HepG2 (cell line): ENCODE data around the gene C22orf39. TPM values are rescaled to one million over a fixed set of nuclear protein-coding genes. Genes with fewer than 3 reads are reported as not detected.

ENCODE experiments used
- ATRX ChIP-seq: sonication (generic); formaldehyde crosslinking; IDR thresholded peaks from 2 replicates; pipeline ENCODE4 v1.4.0; 2020; ENCODE audit warnings: missing genetic modification reagents, borderline replicate concordance
- NR2F1 ChIP-seq, 2 experiments: fragments of 450-650 bp in 1 of 2; formaldehyde crosslinking in 1 of 2; IDR thresholded peaks; 2 replicates each; pipeline versions ENCODE4 v1.5.0 to v1.6.1; 2016 to 2020; ENCODE audit warnings: mild to moderate bottlenecking in 1 of 2, missing compliant biosample characterization in 1 of 2, missing genetic modification reagents in 1 of 2, moderate library complexity in 1 of 2
- PHF5A ChIP-seq: IDR thresholded peaks from one replicate; pipeline ENCODE4 v1.6.1; 2018; ENCODE audit warnings: low read depth, missing genetic modification reagents; ENCODE audit not compliant: unreplicated experiment
- RAD51 ChIP-seq: fragments of 450-650 bp; IDR thresholded peaks from 2 replicates; pipeline ENCODE4 v1.6.1; 2016; ENCODE audit warnings: borderline replicate concordance
- RBAK ChIP-seq: sonication (generic); formaldehyde crosslinking; IDR thresholded peaks from 2 replicates; pipeline ENCODE4 v1.5.1; 2020; ENCODE audit warnings: mild to moderate bottlenecking, missing genetic modification reagents
- TSC22D2 ChIP-seq: sonication (generic); formaldehyde crosslinking; IDR thresholded peaks from 2 replicates; pipeline ENCODE4 v1.5.1; 2020; ENCODE audit warnings: missing genetic modification reagents, mild to moderate bottlenecking, borderline replicate concordance
- ZMYM2 ChIP-seq: sonication (generic); formaldehyde crosslinking; IDR thresholded peaks from 2 replicates; pipeline ENCODE4 v1.8.0; 2022; ENCODE audit warnings: mild to moderate bottlenecking, missing genetic modification reagents
- ZNF230 ChIP-seq: sonication (generic); formaldehyde crosslinking; IDR thresholded peaks from 2 replicates; pipeline ENCODE4 v1.4.0; 2020; ENCODE audit warnings: mild to moderate bottlenecking, missing genetic modification reagents
- ZNF253 ChIP-seq: sonication (generic); formaldehyde crosslinking; IDR thresholded peaks from 2 replicates; pipeline ENCODE4 v1.8.0; 2022; ENCODE audit warnings: mild to moderate bottlenecking, missing genetic modification reagents, borderline replicate concordance
- ZNF543 ChIP-seq: sonication (generic); formaldehyde crosslinking; IDR thresholded peaks from 2 replicates; pipeline ENCODE4 v1.4.0; 2020; ENCODE audit warnings: mild to moderate bottlenecking, missing genetic modification reagents
- ZNF558 ChIP-seq: sonication (generic); formaldehyde crosslinking; IDR thresholded peaks from 2 replicates; pipeline ENCODE4 v1.9.0; 2022; ENCODE audit warnings: mild to moderate bottlenecking, missing genetic modification reagents, borderline replicate concordance
- ZNF790 ChIP-seq: sonication (generic); formaldehyde crosslinking; IDR thresholded peaks from 2 replicates; pipeline ENCODE4 v1.8.0; 2022; ENCODE audit warnings: missing genetic modification reagents, mild to moderate bottlenecking, borderline replicate concordance
- polyA plus RNA-seq, 8 experiments: library from polyadenylated mRNA; depleted of rRNA in 3 of 8; stranded (reverse) in 7 of 8; unstranded in 1 of 8; fragments of >200 nt; fragmentation: Illumina TruSeq in 4 of 8; extraction: Trizol in 4 of 8; gene quantifications; 2 replicates each; pipeline versions ENCODE4 v1.2.1 to v1.2.3, GENCODE V29; 2011 to 2016; ENCODE audit warnings: low read depth in 4 of 8, missing spikeins in 1 of 8, mixed read lengths in 1 of 8; ENCODE audit not compliant: insufficient read depth in 1 of 8
- total RNA-seq, 5 experiments: library from RNA; depleted of rRNA; stranded (reverse); fragments of >200 nt; fragmentation: Illumina TruSeq; extraction: Trizol; gene quantifications; 2 replicates each; pipeline ENCODE4 v1.2.3, GENCODE V29; 2016; ENCODE audit warnings: low read depth in 1 of 5
- TF ChIP-seq, protein P1 (sequence below): sonication (generic); formaldehyde crosslinking; IDR thresholded peaks from 2 replicates; pipeline ENCODE4 v1.4.0; 2020; ENCODE audit warnings: mild to moderate bottlenecking, missing genetic modification reagents
- TF ChIP-seq, protein P2 (sequence below): sonication (generic); formaldehyde crosslinking; IDR thresholded peaks from 2 replicates; pipeline ENCODE4 v1.5.0; 2020; ENCODE audit warnings: mild to moderate bottlenecking, missing genetic modification reagents
- TF ChIP-seq, protein P3 (sequence below): IDR thresholded peaks from 2 replicates; pipeline ENCODE4 v1.6.1; 2016; ENCODE audit warnings: missing biosample characterization, missing genetic modification reagents, low read depth
- TF ChIP-seq, protein P4 (sequence below): sonication (generic); formaldehyde crosslinking; IDR thresholded peaks from 2 replicates; pipeline ENCODE4 v1.4.0; 2020; ENCODE audit warnings: missing genetic modification reagents
- TF ChIP-seq, protein P5 (sequence below): sonication (generic); formaldehyde crosslinking; IDR thresholded peaks from 2 replicates; pipeline ENCODE4 v1.4.0; 2020; ENCODE audit warnings: mild to moderate bottlenecking, missing genetic modification reagents

Gene C22orf39
- total and polyA plus RNA-seq, 2 of the 13 experiments (the other 11 are each of a cell fraction or from before 2014, with no cell fraction given): 23.4 to 26.4 TPM

DNA sequence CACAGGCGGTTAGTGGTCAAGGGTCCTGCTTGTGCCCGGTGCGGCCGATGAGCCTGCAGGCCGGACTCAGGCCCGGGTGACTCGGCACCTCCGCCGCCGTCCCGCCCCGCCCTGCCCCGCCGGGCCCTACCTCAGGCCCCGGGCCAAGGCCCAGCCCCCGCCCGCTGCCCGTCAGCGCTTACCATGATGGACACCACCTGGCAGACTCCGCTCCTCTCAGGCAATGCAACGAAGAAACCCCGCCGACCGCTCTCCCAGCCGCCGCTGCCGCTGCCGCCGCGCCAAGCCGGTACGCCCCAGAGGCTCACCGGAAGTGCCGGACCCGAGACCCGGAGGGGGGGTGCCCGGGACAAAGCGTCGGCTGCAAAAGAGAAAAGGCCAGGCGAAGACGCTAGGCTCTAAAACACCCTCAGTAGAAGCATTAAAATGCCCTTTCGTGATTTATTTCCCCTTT is 31.4 kb upstream of the C22orf39 start, which contains the start of gene UFD1 (continued):
- TF ChIP-seq ZMYM2 (CRISPR knock-in tag) (no peak), ZNF253 (CRISPR knock-in tag) (no peak), ZNF543 (CRISPR knock-in tag) (no peak), PHF5A (CRISPR knock-in tag) (no peak), TSC22D2 (CRISPR knock-in tag) (no peak), RAD51 (no peak), ATRX (no peak), ZNF558 (CRISPR knock-in tag) (no peak), NR2F1 (CRISPR knock-in tag; IDR thresholded peaks at IDR 0.05) (no peak), RBAK (no peak), ZNF790 (CRISPR knock-in tag) (no peak), ZNF230 (CRISPR knock-in tag) (no peak)
- TF ChIP-seq, protein P1, sequence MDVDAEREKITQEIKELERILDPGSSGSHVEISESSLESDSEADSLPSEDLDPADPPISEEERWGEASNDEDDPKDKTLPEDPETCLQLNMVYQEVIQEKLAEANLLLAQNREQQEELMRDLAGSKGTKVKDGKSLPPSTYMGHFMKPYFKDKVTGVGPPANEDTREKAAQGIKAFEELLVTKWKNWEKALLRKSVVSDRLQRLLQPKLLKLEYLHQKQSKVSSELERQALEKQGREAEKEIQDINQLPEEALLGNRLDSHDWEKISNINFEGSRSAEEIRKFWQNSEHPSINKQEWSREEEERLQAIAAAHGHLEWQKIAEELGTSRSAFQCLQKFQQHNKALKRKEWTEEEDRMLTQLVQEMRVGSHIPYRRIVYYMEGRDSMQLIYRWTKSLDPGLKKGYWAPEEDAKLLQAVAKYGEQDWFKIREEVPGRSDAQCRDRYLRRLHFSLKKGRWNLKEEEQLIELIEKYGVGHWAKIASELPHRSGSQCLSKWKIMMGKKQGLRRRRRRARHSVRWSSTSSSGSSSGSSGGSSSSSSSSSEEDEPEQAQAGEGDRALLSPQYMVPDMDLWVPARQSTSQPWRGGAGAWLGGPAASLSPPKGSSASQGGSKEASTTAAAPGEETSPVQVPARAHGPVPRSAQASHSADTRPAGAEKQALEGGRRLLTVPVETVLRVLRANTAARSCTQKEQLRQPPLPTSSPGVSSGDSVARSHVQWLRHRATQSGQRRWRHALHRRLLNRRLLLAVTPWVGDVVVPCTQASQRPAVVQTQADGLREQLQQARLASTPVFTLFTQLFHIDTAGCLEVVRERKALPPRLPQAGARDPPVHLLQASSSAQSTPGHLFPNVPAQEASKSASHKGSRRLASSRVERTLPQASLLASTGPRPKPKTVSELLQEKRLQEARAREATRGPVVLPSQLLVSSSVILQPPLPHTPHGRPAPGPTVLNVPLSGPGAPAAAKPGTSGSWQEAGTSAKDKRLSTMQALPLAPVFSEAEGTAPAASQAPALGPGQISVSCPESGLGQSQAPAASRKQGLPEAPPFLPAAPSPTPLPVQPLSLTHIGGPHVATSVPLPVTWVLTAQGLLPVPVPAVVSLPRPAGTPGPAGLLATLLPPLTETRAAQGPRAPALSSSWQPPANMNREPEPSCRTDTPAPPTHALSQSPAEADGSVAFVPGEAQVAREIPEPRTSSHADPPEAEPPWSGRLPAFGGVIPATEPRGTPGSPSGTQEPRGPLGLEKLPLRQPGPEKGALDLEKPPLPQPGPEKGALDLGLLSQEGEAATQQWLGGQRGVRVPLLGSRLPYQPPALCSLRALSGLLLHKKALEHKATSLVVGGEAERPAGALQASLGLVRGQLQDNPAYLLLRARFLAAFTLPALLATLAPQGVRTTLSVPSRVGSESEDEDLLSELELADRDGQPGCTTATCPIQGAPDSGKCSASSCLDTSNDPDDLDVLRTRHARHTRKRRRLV (CRISPR knock-in tag): no peak
- TF ChIP-seq, protein P2, sequence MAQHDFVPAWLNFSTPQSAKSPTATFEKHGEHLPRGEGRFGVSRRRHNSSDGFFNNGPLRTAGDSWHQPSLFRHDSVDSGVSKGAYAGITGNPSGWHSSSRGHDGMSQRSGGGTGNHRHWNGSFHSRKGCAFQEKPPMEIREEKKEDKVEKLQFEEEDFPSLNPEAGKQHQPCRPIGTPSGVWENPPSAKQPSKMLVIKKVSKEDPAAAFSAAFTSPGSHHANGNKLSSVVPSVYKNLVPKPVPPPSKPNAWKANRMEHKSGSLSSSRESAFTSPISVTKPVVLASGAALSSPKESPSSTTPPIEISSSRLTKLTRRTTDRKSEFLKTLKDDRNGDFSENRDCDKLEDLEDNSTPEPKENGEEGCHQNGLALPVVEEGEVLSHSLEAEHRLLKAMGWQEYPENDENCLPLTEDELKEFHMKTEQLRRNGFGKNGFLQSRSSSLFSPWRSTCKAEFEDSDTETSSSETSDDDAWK (CRISPR knock-in tag): no peak
- TF ChIP-seq, protein P3, sequence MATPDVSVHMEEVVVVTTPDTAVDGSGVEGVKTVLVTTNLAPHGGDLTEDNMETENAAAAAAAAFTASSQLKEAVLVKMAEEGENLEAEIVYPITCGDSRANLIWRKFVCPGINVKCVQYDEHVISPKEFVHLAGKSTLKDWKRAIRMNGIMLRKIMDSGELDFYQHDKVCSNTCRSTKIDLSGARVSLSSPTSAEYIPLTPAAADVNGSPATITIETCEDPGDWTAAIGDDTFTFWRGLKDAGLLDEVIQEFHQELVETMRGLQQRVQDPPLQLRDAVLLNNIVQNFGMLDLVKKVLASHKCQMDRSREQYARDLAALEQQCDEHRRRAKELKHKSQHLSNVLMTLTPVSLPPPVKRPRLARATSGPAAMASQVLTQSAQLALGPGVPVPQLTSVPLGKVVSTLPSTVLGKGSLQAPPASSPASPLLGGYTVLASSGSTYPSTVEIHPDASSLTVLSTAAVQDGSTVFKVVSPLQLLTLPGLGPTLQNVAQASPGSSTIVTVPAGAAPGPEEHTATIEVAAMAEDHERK (CRISPR knock-in tag): no peak
- TF ChIP-seq, protein P4, sequence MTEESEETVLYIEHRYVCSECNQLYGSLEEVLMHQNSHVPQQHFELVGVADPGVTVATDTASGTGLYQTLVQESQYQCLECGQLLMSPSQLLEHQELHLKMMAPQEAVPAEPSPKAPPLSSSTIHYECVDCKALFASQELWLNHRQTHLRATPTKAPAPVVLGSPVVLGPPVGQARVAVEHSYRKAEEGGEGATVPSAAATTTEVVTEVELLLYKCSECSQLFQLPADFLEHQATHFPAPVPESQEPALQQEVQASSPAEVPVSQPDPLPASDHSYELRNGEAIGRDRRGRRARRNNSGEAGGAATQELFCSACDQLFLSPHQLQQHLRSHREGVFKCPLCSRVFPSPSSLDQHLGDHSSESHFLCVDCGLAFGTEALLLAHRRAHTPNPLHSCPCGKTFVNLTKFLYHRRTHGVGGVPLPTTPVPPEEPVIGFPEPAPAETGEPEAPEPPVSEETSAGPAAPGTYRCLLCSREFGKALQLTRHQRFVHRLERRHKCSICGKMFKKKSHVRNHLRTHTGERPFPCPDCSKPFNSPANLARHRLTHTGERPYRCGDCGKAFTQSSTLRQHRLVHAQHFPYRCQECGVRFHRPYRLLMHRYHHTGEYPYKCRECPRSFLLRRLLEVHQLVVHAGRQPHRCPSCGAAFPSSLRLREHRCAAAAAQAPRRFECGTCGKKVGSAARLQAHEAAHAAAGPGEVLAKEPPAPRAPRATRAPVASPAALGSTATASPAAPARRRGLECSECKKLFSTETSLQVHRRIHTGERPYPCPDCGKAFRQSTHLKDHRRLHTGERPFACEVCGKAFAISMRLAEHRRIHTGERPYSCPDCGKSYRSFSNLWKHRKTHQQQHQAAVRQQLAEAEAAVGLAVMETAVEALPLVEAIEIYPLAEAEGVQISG: peak; percentile 61
- TF ChIP-seq, protein P5, sequence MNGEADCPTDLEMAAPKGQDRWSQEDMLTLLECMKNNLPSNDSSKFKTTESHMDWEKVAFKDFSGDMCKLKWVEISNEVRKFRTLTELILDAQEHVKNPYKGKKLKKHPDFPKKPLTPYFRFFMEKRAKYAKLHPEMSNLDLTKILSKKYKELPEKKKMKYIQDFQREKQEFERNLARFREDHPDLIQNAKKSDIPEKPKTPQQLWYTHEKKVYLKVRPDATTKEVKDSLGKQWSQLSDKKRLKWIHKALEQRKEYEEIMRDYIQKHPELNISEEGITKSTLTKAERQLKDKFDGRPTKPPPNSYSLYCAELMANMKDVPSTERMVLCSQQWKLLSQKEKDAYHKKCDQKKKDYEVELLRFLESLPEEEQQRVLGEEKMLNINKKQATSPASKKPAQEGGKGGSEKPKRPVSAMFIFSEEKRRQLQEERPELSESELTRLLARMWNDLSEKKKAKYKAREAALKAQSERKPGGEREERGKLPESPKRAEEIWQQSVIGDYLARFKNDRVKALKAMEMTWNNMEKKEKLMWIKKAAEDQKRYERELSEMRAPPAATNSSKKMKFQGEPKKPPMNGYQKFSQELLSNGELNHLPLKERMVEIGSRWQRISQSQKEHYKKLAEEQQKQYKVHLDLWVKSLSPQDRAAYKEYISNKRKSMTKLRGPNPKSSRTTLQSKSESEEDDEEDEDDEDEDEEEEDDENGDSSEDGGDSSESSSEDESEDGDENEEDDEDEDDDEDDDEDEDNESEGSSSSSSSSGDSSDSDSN (CRISPR knock-in tag): peak; percentile 70; the same call in 1 of the 2 replicates
